K562 (cell line): Measurements from ENCODE around the gene PDE4D. TPM values are rescaled to one million over a fixed set of nuclear protein-coding genes. Genes with fewer than 3 reads are reported as not detected.

ENCODE experiments used
- ATAC-seq: fragments of 200-7000 bp; cut with Tn5 transposase; 3 replicates; pipeline ENCODE4 v1.9.1; 2020; ENCODE audit warnings: moderate library complexity
- BruUV-seq: library from RNA; stranded (reverse); fragments of 400-500 nt; replicated peaks from 2 replicates; lab custom pipeline; 2021; lab: Mats Ljungman, UMichigan
- CTCF ChIA-PET: fragments of 300-600 bp; formaldehyde crosslinking; extraction: SDS; loops from one replicate; lab custom pipeline; 2021; ENCODE audit warnings: low intra/inter-chr PET ratio; lab: Yijun Ruan, JAX
- POLR2A ChIA-PET: fragments of 300-600, 350-650 bp; sonication (Branson Sonifier 250); formaldehyde crosslinking; extraction: SDS; loops from one replicate; lab custom pipeline; 2021; ENCODE audit warnings: antibody characterized with exemption, inconsistent platforms; lab: Yijun Ruan, JAX
- DNase-seq, 4 experiments: peaks; one replicate each; pipeline versions ENCODE4 v3.0.0 to v3.0.0-alpha.2; 2011 to 2018; ENCODE audit warnings: low spot score in 3 of 4, mixed read lengths in 3 of 4; ENCODE audit errors: extremely low read depth in 1 of 4
- FAIRE-seq: peaks from 2 replicates; lab custom pipeline; 2011; peaks lifted over from hg19 to GRCh38; lab: Jason Lieb, UNC
- H2AFZ ChIP-seq: 2 replicates; pipeline ENCODE4 v1.6.0; 2011; ENCODE audit warnings: low read depth, low read length, control low read depth, inconsistent platforms
- H3K27ac ChIP-seq: fragments of 200-600 bp; 3 replicates; pipeline ENCODE4 v1.8.0; 2011; ENCODE audit warnings: low read depth, mild to moderate bottlenecking, control low read depth, inconsistent platforms, low read length, moderate library complexity, mixed read lengths; ENCODE audit errors: extremely low read depth
- H3K27me3 ChIP-seq, 2 experiments: fragments of 300-600 bp in 1 of 2; 2 replicates in 1 of 2; 3 replicates in 1 of 2; pipeline versions ENCODE4 v1.6.0 to v1.8.0; 2011; ENCODE audit warnings: inconsistent platforms in 2 of 2, low read length in 2 of 2, mild to moderate bottlenecking in 1 of 2, mixed read lengths in 1 of 2, moderate library complexity in 1 of 2; ENCODE audit not compliant: control insufficient read depth in 2 of 2, insufficient read depth in 2 of 2
- H3K36me3 ChIP-seq: fragments of 300-600 bp; 3 replicates; pipeline ENCODE4 v1.8.0; 2011; ENCODE audit warnings: mild to moderate bottlenecking, low read length, inconsistent platforms; ENCODE audit not compliant: control insufficient read depth, insufficient read depth
- H3K4me1 ChIP-seq, 2 experiments: fragments of 200-600 bp in 1 of 2; replicated peaks in 1 of 2; 2 replicates in 1 of 2; 3 replicates in 1 of 2; pipeline versions ENCODE4 v1.5.1 to v1.8.0; 2011; ENCODE audit warnings: inconsistent platforms in 2 of 2, low read length in 2 of 2, mild to moderate bottlenecking in 1 of 2, mixed read lengths in 1 of 2, moderate library complexity in 1 of 2; ENCODE audit not compliant: control insufficient read depth in 2 of 2, insufficient read depth in 2 of 2
- H3K4me2 ChIP-seq: 2 replicates; pipeline ENCODE4 v1.6.1; 2011; ENCODE audit warnings: low read length, control low read depth, inconsistent platforms, mixed read lengths; ENCODE audit not compliant: insufficient read depth
- H3K4me3 ChIP-seq: fragments of 200-600 bp; sonication (generic), shearing (Covaris generic); 2 replicates; pipeline ENCODE4 v1.5.1; 2016; ENCODE audit warnings: control low read depth, inconsistent platforms
- H3K79me2 ChIP-seq: fragments of 200-600 bp; 3 replicates; pipeline ENCODE4 v1.8.0; 2011; ENCODE audit warnings: low read length, inconsistent platforms; ENCODE audit not compliant: control insufficient read depth, insufficient read depth
- H3K9ac ChIP-seq, 2 experiments: 2 replicates each; pipeline versions ENCODE4 v1.6.0 to v1.6.1; 2011; ENCODE audit warnings: low read depth in 2 of 2, low read length in 2 of 2, control low read depth in 1 of 2, inconsistent platforms in 1 of 2, mild to moderate bottlenecking in 1 of 2, mixed read lengths in 1 of 2; ENCODE audit not compliant: insufficient read depth in 1 of 2
- H3K9me1 ChIP-seq: one replicate; pipeline ENCODE4 v1.6.0; 2011; ENCODE audit warnings: inconsistent platforms, mild to moderate bottlenecking, low read length, moderate library complexity; ENCODE audit not compliant: control insufficient read depth, insufficient read depth
- H3K9me3 ChIP-seq: replicated peaks from 2 replicates; pipeline ENCODE4 v1.5.1; 2011; ENCODE audit warnings: low read depth, low read length, inconsistent platforms; ENCODE audit not compliant: control insufficient read depth, insufficient read depth
- H4K20me1 ChIP-seq: replicated peaks from 2 replicates; pipeline ENCODE4 v1.6.1; 2011; ENCODE audit warnings: low read length, inconsistent platforms, mixed read lengths; ENCODE audit not compliant: control insufficient read depth, insufficient read depth
- ARNT ChIP-seq, 2 experiments: fragments of 450-650 bp; IDR thresholded peaks; 2 replicates each; pipeline ENCODE4 v1.6.1; 2016; ENCODE audit warnings: mild to moderate bottlenecking in 1 of 2
- CSDE1 ChIP-seq, 2 experiments: fragments of 450-650 bp; IDR thresholded peaks; 2 replicates each; pipeline ENCODE4 v1.6.1; 2016; ENCODE audit warnings: mild to moderate bottlenecking in 1 of 2
- GATAD2B ChIP-seq: fragments of 450-650 bp; IDR thresholded peaks from 2 replicates; pipeline ENCODE4 v1.6.1; 2017; ENCODE audit warnings: mild to moderate bottlenecking, borderline replicate concordance
- HDAC1 ChIP-seq, 2 experiments: fragments of 450-650 bp; IDR thresholded peaks; 2 replicates each; pipeline ENCODE4 v1.6.1; 2016 to 2017; ENCODE audit warnings: inconsistent platforms in 1 of 2, mild to moderate bottlenecking in 1 of 2, moderate library complexity in 1 of 2
- KDM5B ChIP-seq: fragments of 200-600 bp; sonication (generic); IDR thresholded peaks from 2 replicates; pipeline ENCODE4 v1.6.1; 2012; ENCODE audit warnings: low read depth, mild to moderate bottlenecking, moderate library complexity, low read length, control low read depth, inconsistent platforms; ENCODE audit not compliant: insufficient replicate concordance
- MYNN ChIP-seq, 2 experiments: sonication (generic); formaldehyde crosslinking in 1 of 2; IDR thresholded peaks; 2 replicates each; pipeline versions ENCODE4 v1.5.0 to v1.6.1; 2016 to 2020; ENCODE audit warnings: antibody characterized with exemption in 1 of 2, missing genetic modification reagents in 1 of 2
- NONO ChIP-seq, 2 experiments: fragments of 200-400 bp in 1 of 2; fragments of 450-650 bp in 1 of 2; formaldehyde crosslinking in 1 of 2; IDR thresholded peaks; 2 replicates each; pipeline ENCODE4 v1.6.1; 2017; ENCODE audit warnings: low read depth in 2 of 2, mild to moderate bottlenecking in 2 of 2, moderate library complexity in 2 of 2, low read length in 1 of 2
- SIN3B ChIP-seq: fragments of 450-650 bp; IDR thresholded peaks from 2 replicates; pipeline ENCODE4 v1.6.1; 2017; ENCODE audit warnings: low read depth, mild to moderate bottlenecking, moderate library complexity
- TAF9B ChIP-seq: fragments of 450-650 bp; IDR thresholded peaks from 2 replicates; pipeline ENCODE4 v1.6.1; 2018; ENCODE audit warnings: mild to moderate bottlenecking; ENCODE audit not compliant: partially characterized antibody
- ZNF143 ChIP-seq: sonication (generic); formaldehyde crosslinking; IDR thresholded peaks from 2 replicates; pipeline ENCODE4 v1.9.0; 2022; ENCODE audit warnings: mild to moderate bottlenecking, missing genetic modification reagents
- WGBS: fragments of 100-300 bp; shearing (Covaris generic); methylation state at CpG from one replicate; pipeline ENCODE4 v1.1.6; 2016; ENCODE audit warnings: low coverage, mixed read lengths; ENCODE audit not compliant: insufficient coverage; ENCODE audit errors: missing lambda C conversion rate; 5-methylcytosine and 5-hydroxymethylcytosine counted together
- in situ Hi-C: fragments of 300-500 bp; cut with MboI; formaldehyde crosslinking; loops from 4 replicates; pipeline ENCODE4 v1.15.0; 2018; ENCODE audit warnings: inconsistent platforms, mixed read lengths
- intact Hi-C: fragments of 100-400 bp; cut with micrococcal nuclease; formaldehyde crosslinking; loops from 2 replicates; pipeline ENCODE4 v1.14.2; 2022
- polyA plus RNA-seq, 8 experiments: library from polyadenylated mRNA; depleted of rRNA in 4 of 8; stranded (reverse) in 5 of 8; unstranded in 3 of 8; fragments of >200 nt; fragmentation: Nextera tagmentation in 2 of 8; fragmentation: Illumina TruSeq in 1 of 8; extraction: Ambion mirVana in 2 of 8; extraction: Trizol in 1 of 8; gene quantifications; 2 replicates each; pipeline versions ENCODE4 v1.2.1 to v1.2.3, GENCODE V29; 2011 to 2014; ENCODE audit warnings: inconsistent platforms in 1 of 8, missing spikeins in 1 of 8
- total RNA-seq, 7 experiments: library from RNA; depleted of rRNA in 6 of 7; stranded (reverse); fragments of >200 nt in 6 of 7; fragmentation: Illumina TruSeq in 2 of 7; extraction: Trizol in 2 of 7; gene quantifications; 2 replicates each; pipeline versions ENCODE4 v1.2.1 to v1.2.3, GENCODE V29; 2011 to 2021; ENCODE audit warnings: low replicate concordance in 1 of 7
- TF ChIP-seq, protein P1 (sequence below): sonication (generic); formaldehyde crosslinking; IDR thresholded peaks from 2 replicates; pipeline ENCODE4 v1.8.1; 2023; ENCODE audit warnings: mild to moderate bottlenecking, missing genetic modification reagents
- TF ChIP-seq, protein P2 (sequence below): fragments of 250-450 bp; sonication (Bioruptor Pico); IDR thresholded peaks from 2 replicates; pipeline ENCODE4 v1.8.0; 2022; ENCODE audit warnings: inconsistent platforms, mild to moderate bottlenecking, moderate library complexity, borderline replicate concordance
- TF ChIP-seq, protein P3 (sequence below): fragments of 250-450 bp; sonication (Bioruptor Pico); IDR thresholded peaks from 2 replicates; pipeline ENCODE4 v1.8.0; 2021; ENCODE audit warnings: borderline replicate concordance, mild to moderate bottlenecking, moderate library complexity; ENCODE audit not compliant: poor library complexity, severe bottlenecking
- TF ChIP-seq, protein P4 (sequence below), 2 experiments: fragments of 450-650 bp; IDR thresholded peaks; 2 replicates each; pipeline ENCODE4 v1.6.1; 2016
- TF ChIP-seq, protein P5 (sequence below): fragments of 250-450 bp; sonication (Bioruptor Pico); IDR thresholded peaks from 2 replicates; pipeline ENCODE4 v1.9.0; 2021; ENCODE audit warnings: mild to moderate bottlenecking

The PDE4D gene
- total and polyA plus RNA-seq, 9 of the 15 experiments (the other 6 are each of a cell fraction or from before 2014, with no cell fraction given): 0.04 to 0.46 (median 0.13) TPM

DNA sequence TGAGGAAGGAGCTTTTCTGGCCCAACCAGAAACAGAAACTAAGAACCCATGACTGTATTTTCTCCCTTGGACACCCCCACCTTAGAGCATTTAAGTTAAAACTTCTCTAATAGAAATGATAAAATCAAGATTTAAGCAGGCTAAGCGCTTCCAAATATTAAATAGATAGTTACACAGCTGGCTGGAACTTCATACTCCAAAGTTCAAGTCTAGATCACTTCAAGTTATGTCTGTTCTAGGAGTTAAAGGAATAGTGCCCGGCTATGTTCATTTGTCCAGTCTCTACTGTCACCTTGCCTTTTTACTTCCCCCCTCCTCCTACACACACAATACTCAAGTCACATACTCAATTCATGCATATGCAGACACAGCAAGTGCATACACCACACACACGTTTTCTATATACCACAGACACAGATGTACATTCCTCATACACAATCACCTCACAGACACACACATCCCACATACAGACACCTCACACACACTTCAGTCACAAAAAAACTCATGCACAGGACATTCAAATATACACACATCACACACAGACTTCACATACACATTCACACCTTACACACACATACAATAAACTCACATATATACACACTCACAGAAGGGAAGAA lies 237.7 kb downstream of the PDE4D start:
- H3K27ac ChIP-seq: no peak overlapping the region
- H3K9me1 ChIP-seq: no peaks in the 10 kb centered on the region
- BruUV-seq: no TSS peak
- ChIA-PET POLR2A (no interaction called here), CTCF (no interaction called here)
- no peaks in the 10 kb centered on the region for H4K20me1 ChIP-seq
- H3K4me1 ChIP-seq: no peaks in the 10 kb centered on the region
- H3K4me2 ChIP-seq: no peak overlapping the region
- no peak overlapping the region for H3K9ac ChIP-seq
- DNase-seq (no peak), ATAC-seq (no peak), FAIRE-seq (no peak)
- H3K9me3 ChIP-seq: no peaks in the 10 kb centered on the region
- no peaks in the 10 kb centered on the region for H3K27me3 ChIP-seq
- TF ChIP-seq SIN3B (no peak), HDAC1 (IDR thresholded peaks at IDR 0.05) (no peak), KDM5B (no peak), ZNF143 (CRISPR knock-in tag) (no peak), ARNT (IDR thresholded peaks at IDR 0.05) (no peak), GATAD2B (no peak), MYNN (IDR thresholded peaks at IDR 0.05) (no peak), MYNN (CRISPR knock-in tag; IDR thresholded peaks at IDR 0.05) (no peak), TAF9B (no peak), NONO (IDR thresholded peaks at IDR 0.05; ENCODE audit: low read depth in 2 of 2, low read length in 1 of 2) (no peak), CSDE1 (IDR thresholded peaks at IDR 0.05) (no peak)
- TF ChIP-seq, protein P1, sequence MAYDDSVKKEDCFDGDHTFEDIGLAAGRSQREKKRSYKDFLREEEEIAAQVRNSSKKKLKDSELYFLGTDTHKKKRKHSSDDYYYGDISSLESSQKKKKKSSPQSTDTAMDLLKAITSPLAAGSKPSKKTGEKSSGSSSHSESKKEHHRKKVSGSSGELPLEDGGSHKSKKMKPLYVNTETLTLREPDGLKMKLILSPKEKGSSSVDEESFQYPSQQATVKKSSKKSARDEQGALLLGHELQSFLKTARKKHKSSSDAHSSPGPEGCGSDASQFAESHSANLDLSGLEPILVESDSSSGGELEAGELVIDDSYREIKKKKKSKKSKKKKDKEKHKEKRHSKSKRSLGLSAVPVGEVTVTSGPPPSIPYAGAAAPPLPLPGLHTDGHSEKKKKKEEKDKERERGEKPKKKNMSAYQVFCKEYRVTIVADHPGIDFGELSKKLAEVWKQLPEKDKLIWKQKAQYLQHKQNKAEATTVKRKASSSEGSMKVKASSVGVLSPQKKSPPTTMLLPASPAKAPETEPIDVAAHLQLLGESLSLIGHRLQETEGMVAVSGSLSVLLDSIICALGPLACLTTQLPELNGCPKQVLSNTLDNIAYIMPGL (CRISPR knock-in tag): no peak
- TF ChIP-seq, protein P2, sequence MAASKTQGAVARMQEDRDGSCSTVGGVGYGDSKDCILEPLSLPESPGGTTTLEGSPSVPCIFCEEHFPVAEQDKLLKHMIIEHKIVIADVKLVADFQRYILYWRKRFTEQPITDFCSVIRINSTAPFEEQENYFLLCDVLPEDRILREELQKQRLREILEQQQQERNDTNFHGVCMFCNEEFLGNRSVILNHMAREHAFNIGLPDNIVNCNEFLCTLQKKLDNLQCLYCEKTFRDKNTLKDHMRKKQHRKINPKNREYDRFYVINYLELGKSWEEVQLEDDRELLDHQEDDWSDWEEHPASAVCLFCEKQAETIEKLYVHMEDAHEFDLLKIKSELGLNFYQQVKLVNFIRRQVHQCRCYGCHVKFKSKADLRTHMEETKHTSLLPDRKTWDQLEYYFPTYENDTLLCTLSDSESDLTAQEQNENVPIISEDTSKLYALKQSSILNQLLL (CRISPR knock-in tag): no peak
- TF ChIP-seq, protein P3, sequence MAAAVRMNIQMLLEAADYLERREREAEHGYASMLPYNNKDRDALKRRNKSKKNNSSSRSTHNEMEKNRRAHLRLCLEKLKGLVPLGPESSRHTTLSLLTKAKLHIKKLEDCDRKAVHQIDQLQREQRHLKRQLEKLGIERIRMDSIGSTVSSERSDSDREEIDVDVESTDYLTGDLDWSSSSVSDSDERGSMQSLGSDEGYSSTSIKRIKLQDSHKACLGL (CRISPR knock-in tag): no peak
- TF ChIP-seq, protein P4, sequence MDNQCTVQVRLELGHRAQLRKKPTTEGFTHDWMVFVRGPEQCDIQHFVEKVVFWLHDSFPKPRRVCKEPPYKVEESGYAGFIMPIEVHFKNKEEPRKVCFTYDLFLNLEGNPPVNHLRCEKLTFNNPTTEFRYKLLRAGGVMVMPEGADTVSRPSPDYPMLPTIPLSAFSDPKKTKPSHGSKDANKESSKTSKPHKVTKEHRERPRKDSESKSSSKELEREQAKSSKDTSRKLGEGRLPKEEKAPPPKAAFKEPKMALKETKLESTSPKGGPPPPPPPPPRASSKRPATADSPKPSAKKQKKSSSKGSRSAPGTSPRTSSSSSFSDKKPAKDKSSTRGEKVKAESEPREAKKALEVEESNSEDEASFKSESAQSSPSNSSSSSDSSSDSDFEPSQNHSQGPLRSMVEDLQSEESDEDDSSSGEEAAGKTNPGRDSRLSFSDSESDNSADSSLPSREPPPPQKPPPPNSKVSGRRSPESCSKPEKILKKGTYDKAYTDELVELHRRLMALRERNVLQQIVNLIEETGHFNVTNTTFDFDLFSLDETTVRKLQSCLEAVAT (IDR thresholded peaks at IDR 0.05): no peak
- TF ChIP-seq, protein P5, sequence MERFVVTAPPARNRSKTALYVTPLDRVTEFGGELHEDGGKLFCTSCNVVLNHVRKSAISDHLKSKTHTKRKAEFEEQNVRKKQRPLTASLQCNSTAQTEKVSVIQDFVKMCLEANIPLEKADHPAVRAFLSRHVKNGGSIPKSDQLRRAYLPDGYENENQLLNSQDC: no peak
- 0% methylated on average over 3 of the region's 3 CpGs for WGBS
- in situ Hi-C loops (no loop called here), intact Hi-C loops (no loop called here)
- no peak overlapping the region for H3K4me3 ChIP-seq
- H2AFZ ChIP-seq: no peak overlapping the region
- H3K79me2 ChIP-seq: no peaks in the 10 kb centered on the region
- no peaks in the 10 kb centered on the region for H3K36me3 ChIP-seq
